Astrocyte (in vitro differentiated cells and primary cell): ENCODE data around the gene CYP2R1. TPM values are rescaled to one million over a fixed set of nuclear protein-coding genes. Genes with fewer than 3 reads are reported as not detected.

Experiments used
- DNase-seq: peaks from one replicate; pipeline ENCODE4 v3.0.0-alpha.2; 2010; ENCODE audit warnings: low read depth
- FAIRE-seq: peaks from 2 replicates; lab custom pipeline; 2011; peaks lifted over from hg19 to GRCh38; lab: Jason Lieb, UNC
- H2AFZ ChIP-seq: 2 replicates; pipeline ENCODE4 v1.6.0; 2012; ENCODE audit warnings: low read depth, low read length, inconsistent platforms
- H3K27ac ChIP-seq: 2 replicates; pipeline ENCODE4 v1.5.1; 2011; ENCODE audit warnings: low read depth, low read length, inconsistent platforms
- H3K27me3 ChIP-seq: 2 replicates; pipeline ENCODE4 v1.6.0; 2011; ENCODE audit warnings: low read length, inconsistent platforms; ENCODE audit not compliant: insufficient read depth
- H3K36me3 ChIP-seq: 2 replicates; pipeline ENCODE4 v1.5.1; 2011; ENCODE audit warnings: low read length, inconsistent platforms; ENCODE audit not compliant: insufficient read depth
- H3K4me1 ChIP-seq: 2 replicates; pipeline ENCODE4 v1.5.1; 2011; ENCODE audit warnings: low read length, inconsistent platforms; ENCODE audit not compliant: insufficient read depth
- H3K4me2 ChIP-seq: 2 replicates; pipeline ENCODE4 v1.6.0; 2012; ENCODE audit warnings: low read length, inconsistent platforms
- H3K4me3 ChIP-seq: 2 replicates; pipeline ENCODE4 v1.5.1; 2011; ENCODE audit warnings: low read depth, mild to moderate bottlenecking, low read length, inconsistent platforms; ENCODE audit not compliant: insufficient read depth
- H3K79me2 ChIP-seq: 2 replicates; pipeline ENCODE4 v1.6.0; 2012; ENCODE audit warnings: mild to moderate bottlenecking, low read length, inconsistent platforms; ENCODE audit not compliant: insufficient read depth
- H3K9ac ChIP-seq: 2 replicates; pipeline ENCODE4 v1.6.0; 2012; ENCODE audit warnings: mild to moderate bottlenecking, low read length, inconsistent platforms
- H3K9me3 ChIP-seq: 2 replicates; pipeline ENCODE4 v1.5.1; 2012; ENCODE audit warnings: low read depth, mild to moderate bottlenecking, low read length, inconsistent platforms; ENCODE audit not compliant: insufficient read depth
- H4K20me1 ChIP-seq: 2 replicates; pipeline ENCODE4 v1.6.0; 2012; ENCODE audit warnings: low read length, inconsistent platforms; ENCODE audit not compliant: insufficient read depth
- H3K27ac Mint-ChIP-seq: one replicate; pipeline ENCODE4 v1.8.0; 2021; ENCODE audit warnings: mild to moderate bottlenecking, mixed read lengths; ENCODE audit not compliant: unreplicated experiment
- H3K27me3 Mint-ChIP-seq: one replicate; pipeline ENCODE4 v1.8.0; 2021; ENCODE audit warnings: low read depth, mixed read lengths; ENCODE audit not compliant: unreplicated experiment
- H3K36me3 Mint-ChIP-seq: one replicate; pipeline ENCODE4 v1.8.0; 2021; ENCODE audit warnings: low read depth, mixed read lengths; ENCODE audit not compliant: unreplicated experiment
- H3K4me1 Mint-ChIP-seq: one replicate; pipeline ENCODE4 v1.8.0; 2021; ENCODE audit warnings: low read depth, mixed read lengths; ENCODE audit not compliant: unreplicated experiment
- H3K4me3 Mint-ChIP-seq: one replicate; pipeline ENCODE4 v1.8.0; 2021; ENCODE audit warnings: mild to moderate bottlenecking, moderate library complexity, mixed read lengths; ENCODE audit not compliant: unreplicated experiment
- H3K9me3 Mint-ChIP-seq: one replicate; pipeline ENCODE4 v1.8.0; 2021; ENCODE audit warnings: mild to moderate bottlenecking, mixed read lengths; ENCODE audit not compliant: unreplicated experiment
- CTCF ChIP-seq: IDR thresholded peaks from 2 replicates; pipeline ENCODE4 v1.5.1; 2011; ENCODE audit warnings: low read depth, mild to moderate bottlenecking, inconsistent platforms, low read length, moderate library complexity; ENCODE audit not compliant: insufficient read depth
- EZH2 ChIP-seq: IDR thresholded peaks from 2 replicates; pipeline ENCODE4 v1.6.1; 2012; ENCODE audit warnings: mild to moderate bottlenecking, low read length, inconsistent platforms; ENCODE audit not compliant: insufficient read depth
- total RNA-seq: library from RNA; stranded (reverse); gene quantifications from 2 replicates; pipeline ENCODE4 v1.2.1, GENCODE V29; 2021

The CYP2R1 gene
- total RNA-seq, 1 donor from 2014 or later: 9.9 TPM

GRCh38 chr11:14842002-14842401, 50.0 kb downstream of the CYP2R1 start:
- no peak for FAIRE-seq
- H3K9me3 ChIP-seq: no peaks in the 10 kb centered on the region

GRCh38 chr11:14835496-14836492, 56.2 kb downstream of the CYP2R1 start:
- Histone ChIP-seq H3K27me3 (no peaks in the 10 kb centered on the region), H4K20me1 (no peaks in the 10 kb centered on the region), H3K79me2 (no peaks in the 10 kb centered on the region), H3K4me1 (no peaks in the 10 kb centered on the region), H3K4me2 (no peak overlapping the region), H3K9ac (no peak overlapping the region), H3K4me3 (no peak overlapping the region), H3K27ac (no peak overlapping the region), H2AFZ (no peak overlapping the region), H3K9me3 (no peaks in the 10 kb centered on the region), H3K36me3 (no peaks in the 10 kb centered on the region)
- Mint-ChIP-seq H3K4me1 (no peaks in the 10 kb centered on the region), H3K36me3 (no peaks in the 10 kb centered on the region), H3K27ac (no peak overlapping the region), H3K27me3 (no peaks in the 10 kb centered on the region), H3K9me3 (no peaks in the 10 kb centered on the region), H3K4me3 (no peak overlapping the region)
- TF ChIP-seq EZH2: no peak
- TF ChIP-seq CTCF: no peak
- no peak for FAIRE-seq
- no peak for DNase-seq

More at GRCh38 chr11:14842002-14842401, 50.0 kb downstream of the CYP2R1 start:
- Histone ChIP-seq H2AFZ (no peak overlapping the region), H3K27me3 (no peaks in the 10 kb centered on the region), H3K9ac (no peak overlapping the region), H4K20me1 (no peaks in the 10 kb centered on the region), H3K4me1 (no peaks in the 10 kb centered on the region), H3K4me3 (no peak overlapping the region), H3K79me2 (no peaks in the 10 kb centered on the region), H3K4me2 (no peak overlapping the region), H3K36me3 (no peaks in the 10 kb centered on the region), H3K27ac (no peak overlapping the region)
- H3K27ac Mint-ChIP-seq: no peak overlapping the region
- H3K4me3 Mint-ChIP-seq: no peak overlapping the region
- H3K9me3 Mint-ChIP-seq: peaks cover 6% of the 10 kb centered on the region
- no peaks in the 10 kb centered on the region for H3K27me3 Mint-ChIP-seq
- no peak for DNase-seq
- TF ChIP-seq EZH2: no peak
- no peak for TF ChIP-seq CTCF
- H3K36me3 Mint-ChIP-seq: peaks cover 7% of the 10 kb centered on the region
- no peaks in the 10 kb centered on the region for H3K4me1 Mint-ChIP-seq

Other genes with a start within 250 kb of the CYP2R1 start
- 2.1 and 2.9 TPM in 2 replicates for gene PDE3B, start 248.4 kb downstream of the CYP2R1 start, total RNA-seq
- gene CALCA, start 80.1 kb upstream of the CYP2R1 start, total RNA-seq: not detected in 2 replicates
- 0.61 TPM in 1 of 2 replicates, not detected in the other for gene CALCB, start 181.4 kb upstream of the CYP2R1 start, total RNA-seq
- not detected in 2 replicates for gene INSC, start 222.7 kb upstream of the CYP2R1 start, total RNA-seq